AML-193 (cell line): ENCODE data around the gene SCP2.

ENCODE experiments used
- DNase-seq, 2 experiments: peaks; one replicate each; lab custom pipeline; 2025; lab: John Stamatoyannopoulos, UW

SCP2 gene

GRCh38 chr1:53068314-53069099, 141.4 kb downstream of the SCP2 start:
- DNase-seq: no peak

GRCh38 chr1:53069265-53069662, 142.2 kb downstream of the SCP2 start:
- no peak for DNase-seq

DNA sequence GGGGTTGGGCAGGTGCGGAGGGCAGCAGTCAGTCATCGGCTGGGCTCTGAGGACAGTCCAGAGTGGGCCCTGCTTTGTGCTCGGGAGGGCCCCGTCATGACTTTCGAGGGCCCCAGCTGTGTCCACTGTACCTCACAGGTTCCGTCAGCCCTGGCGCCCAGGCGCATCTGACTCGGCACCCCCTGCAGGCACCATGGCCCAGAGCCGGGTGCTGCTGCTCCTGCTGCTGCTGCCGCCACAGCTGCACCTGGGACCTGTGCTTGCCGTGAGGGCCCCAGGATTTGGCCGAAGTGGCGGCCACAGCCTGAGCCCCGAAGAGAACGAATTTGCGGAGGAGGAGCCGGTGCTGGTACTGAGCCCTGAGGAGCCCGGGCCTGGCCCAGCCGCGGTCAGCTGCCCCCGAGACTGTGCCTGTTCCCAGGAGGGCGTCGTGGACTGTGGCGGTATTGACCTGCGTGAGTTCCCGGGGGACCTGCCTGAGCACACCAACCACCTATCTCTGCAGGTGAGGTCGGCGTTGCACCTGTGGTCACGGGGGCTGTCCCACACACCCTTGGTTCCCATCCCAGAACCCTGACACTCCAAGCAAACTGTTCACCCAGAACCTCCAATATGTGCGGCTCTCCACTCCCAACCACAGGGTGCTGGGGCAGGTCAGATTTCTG, 142.7 kb downstream of the SCP2 start:
- DNase-seq: no peak

GRCh38 chr1:53070621-53071020, 143.5 kb downstream of the SCP2 start:
- no peak for DNase-seq

DNA sequence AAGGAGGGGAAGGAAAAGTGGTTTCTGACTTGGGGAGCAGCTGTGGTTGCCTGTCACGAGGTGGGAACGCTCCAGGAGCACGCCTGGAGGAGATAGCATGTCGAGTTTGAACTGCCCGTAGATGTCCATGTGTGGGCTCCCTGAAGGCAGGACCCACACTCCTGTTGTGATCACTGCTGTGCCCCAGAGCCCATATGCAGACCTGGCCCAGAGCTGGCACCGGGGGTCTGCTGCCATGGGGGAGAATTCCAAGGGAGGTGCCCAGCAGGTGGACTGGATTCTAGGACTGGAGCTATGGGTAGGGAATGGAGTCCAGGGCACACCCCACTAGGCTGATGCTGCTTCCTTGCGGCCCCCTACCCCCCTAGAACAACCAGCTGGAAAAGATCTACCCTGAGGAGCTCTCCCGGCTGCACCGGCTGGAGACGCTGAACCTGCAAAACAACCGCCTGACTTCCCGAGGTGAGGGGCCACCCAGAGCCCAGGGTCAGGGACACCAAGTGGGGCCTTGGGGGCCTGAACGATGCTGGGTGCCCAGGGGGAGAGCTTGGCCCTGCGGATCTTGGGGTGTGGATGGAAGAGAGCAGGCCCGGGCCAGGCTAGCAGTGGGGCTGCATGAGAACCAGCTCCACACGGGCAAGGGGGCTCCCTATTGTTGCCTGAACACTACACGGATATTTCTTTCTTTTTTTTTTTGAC, 144.2 kb downstream of the SCP2 start:
- DNase-seq: no peak

DNA sequence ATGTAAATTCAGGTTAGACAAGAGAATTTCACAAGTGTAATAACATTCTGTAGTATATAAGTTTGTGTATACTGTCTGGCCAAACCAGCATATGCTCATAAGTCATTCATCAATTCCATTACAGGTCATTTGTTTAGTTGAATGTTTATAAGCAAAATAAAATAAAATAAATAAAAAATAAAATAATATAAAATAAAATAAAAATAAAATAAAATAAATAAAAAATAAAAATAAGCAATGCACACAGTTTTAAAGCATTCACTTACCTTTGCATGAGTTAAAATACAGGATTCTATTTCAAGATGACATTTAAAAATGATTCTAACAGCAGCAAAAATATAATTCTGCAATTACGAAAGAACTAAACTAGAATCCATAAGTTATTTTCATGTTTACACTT, 144.8 kb downstream of the SCP2 start:
- no peak for DNase-seq

DNA sequence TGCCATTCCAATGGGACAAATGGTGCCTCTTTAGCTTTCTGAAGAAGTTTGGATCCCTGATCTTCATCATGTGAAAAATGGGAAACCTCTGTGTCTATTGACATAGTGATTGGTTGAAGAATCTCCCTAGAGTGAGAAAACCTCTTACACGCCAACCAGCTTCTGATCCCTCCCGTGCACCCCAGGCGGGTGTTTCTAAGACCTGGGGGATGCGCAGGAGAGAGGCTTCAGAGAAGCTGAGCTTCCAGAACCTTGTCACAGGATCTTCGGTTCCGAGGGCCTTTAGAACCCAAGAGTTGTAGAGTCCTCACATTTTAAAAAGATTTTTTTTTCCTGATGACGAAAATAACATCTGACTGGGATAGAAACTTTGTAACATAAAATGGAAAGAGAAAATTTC, 146.2 kb downstream of the SCP2 start:
- no peak for DNase-seq

GRCh38 chr1:53073868-53074311, 146.8 kb downstream of the SCP2 start:
- DNase-seq: no peak

GRCh38 chr1:53074313-53075154, 147.5 kb downstream of the SCP2 start:
- DNase-seq: no peak

DNA sequence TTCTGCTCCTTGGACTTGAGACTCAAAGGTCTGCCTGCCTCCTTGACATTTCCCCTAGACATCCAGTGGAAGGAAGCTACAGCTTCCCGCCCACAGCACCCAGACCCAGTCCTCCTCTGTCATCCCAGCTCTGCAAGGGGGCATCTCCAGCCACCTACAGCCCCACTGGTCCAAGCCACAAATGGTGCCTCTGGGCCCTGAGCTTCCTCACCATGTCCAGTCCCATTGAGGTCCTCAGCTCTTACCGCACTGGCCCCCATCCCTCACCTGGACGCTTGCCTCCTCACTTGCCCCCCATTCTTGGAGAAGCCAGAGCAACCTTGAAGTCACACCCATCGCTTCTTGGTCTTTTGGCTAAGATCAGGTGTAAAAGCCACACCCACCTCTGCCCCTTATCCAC, 148.1 kb downstream of the SCP2 start:
- no peak for DNase-seq

DNA sequence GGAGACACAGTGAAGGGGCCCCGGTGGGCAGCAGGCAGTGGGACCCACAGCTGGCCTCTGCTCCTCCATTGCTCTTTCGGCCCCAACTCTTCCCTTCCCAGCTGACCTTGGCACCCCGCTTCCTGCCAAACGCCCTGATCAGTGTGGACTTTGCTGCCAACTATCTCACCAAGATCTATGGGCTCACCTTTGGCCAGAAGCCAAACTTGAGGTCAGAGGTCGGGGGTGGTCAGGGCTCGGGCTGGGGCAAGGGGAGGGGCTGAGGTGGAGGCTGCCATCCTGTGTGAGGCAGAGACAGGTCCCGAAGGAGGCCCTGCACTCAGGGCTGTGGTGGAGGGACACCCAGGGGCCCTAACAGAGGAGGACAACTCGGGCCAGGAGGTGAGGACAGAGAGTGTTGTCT, 148.7 kb downstream of the SCP2 start:
- no peak for DNase-seq

- no peak for DNase-seq
Measured at GRCh38 chr1:53076165-53076564, 149.1 kb downstream of the SCP2 start.

GRCh38 chr1:53076721-53077598, 149.9 kb downstream of the SCP2 start:
- no peak for DNase-seq

DNA sequence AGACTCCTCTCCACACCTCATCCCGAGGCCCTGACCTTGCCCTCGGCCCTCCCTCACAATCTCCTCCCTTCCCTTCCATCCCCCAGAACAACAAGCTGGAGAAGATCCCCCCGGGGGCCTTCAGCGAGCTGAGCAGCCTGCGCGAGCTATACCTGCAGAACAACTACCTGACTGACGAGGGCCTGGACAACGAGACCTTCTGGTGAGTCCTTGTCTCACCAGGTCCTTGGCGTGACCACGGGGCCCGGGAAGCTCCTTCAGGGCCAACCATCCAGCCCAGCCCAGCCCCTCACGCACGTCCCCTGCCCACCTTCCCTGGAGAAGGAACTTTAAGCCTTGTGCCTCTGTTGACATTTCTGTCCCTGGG, 150.5 kb downstream of the SCP2 start:
- no peak for DNase-seq

DNA sequence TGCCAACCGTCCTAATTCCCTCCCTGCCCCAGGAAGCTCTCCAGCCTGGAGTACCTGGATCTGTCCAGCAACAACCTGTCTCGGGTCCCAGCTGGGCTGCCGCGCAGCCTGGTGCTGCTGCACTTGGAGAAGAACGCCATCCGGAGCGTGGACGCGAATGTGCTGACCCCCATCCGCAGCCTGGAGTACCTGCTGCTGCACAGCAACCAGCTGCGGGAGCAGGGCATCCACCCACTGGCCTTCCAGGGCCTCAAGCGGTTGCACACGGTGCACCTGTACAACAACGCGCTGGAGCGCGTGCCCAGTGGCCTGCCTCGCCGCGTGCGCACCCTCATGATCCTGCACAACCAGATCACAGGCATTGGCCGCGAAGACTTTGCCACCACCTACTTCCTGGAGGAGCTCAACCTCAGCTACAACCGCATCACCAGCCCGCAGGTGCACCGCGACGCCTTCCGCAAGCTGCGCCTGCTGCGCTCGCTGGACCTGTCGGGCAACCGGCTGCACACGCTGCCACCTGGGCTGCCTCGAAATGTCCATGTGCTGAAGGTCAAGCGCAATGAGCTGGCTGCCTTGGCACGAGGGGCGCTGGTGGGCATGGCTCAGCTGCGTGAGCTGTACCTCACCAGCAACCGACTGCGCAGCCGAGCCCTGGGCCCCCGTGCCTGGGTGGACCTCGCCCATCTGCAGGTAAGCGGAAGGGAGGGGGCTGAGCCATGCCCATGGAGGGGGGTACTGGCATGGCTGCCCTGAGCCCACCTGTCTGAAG, 151.4 kb downstream of the SCP2 start:
- no peak for DNase-seq

GRCh38 chr1:53079251-53079650, 152.2 kb downstream of the SCP2 start:
- no peak for DNase-seq

- no peak for DNase-seq
Measured at GRCh38 chr1:53080041-53080440, 153.0 kb downstream of the SCP2 start.

- DNase-seq: no peak
Measured at GRCh38 chr1:53080769-53081168, 153.7 kb downstream of the SCP2 start.

GRCh38 chr1:53081384-53082066, 154.4 kb downstream of the SCP2 start:
- no peak for DNase-seq
